Gastrocnemius medialis (tissue), 4 donors: ENCODE results near the gene PRELP.

ENCODE experiments used
- CTCF ChIP-seq, 5 experiments: fragments of 450-650 bp in 3 of 5; fragments of 200-600 bp in 2 of 5; sonication (generic) in 2 of 5; IDR thresholded peaks in 4 of 5; conservative IDR thresholded peaks in 1 of 5; 1 replicate in 4 of 5; 2 replicates in 1 of 5; pipeline ENCODE4 v1.5.1; 2016 to 2019; ENCODE audit warnings: antibody characterized with exemption in 5 of 5, mild to moderate bottlenecking in 3 of 5, moderate library complexity in 3 of 5
- POLR2A ChIP-seq, 2 donors: fragments of 450-650 bp; IDR thresholded peaks; one replicate each; pipeline ENCODE4 v1.6.1; 2017; ENCODE audit warnings: antibody characterized with exemption in 2 of 2, mild to moderate bottlenecking in 2 of 2, moderate library complexity in 2 of 2

DNA sequence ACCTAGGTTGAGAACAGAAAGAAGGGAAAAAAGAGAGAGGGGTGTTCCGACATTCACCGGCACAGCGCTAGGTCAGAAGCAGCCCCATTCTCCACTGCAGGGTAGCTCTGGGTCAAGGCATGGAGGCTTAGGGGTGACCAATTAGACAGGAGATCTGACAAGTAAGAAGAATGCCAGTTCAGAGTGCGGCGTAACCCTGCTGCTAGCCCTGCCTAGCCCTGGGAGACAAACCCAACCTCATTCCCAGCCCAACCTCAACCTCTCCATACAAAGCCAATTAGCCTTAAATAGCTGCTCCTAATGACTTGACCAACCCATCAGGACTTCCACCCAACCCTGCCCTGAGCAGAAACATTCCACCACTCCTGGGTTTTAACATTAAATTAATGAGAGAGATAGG lies 3.4 kb downstream of the PRELP start:
- TF ChIP-seq POLR2A (IDR thresholded peaks at IDR 0.05) (no peak), CTCF (IDR thresholded peaks at IDR 0.05 in 4 of 5, conservative IDR thresholded peaks at IDR 0.05 in 1 of 5) (no peak)
